ENCODE measurements around the gene TOMM20L. TPM values are rescaled to one million over a fixed set of nuclear protein-coding genes. Genes with fewer than 3 reads are reported as not detected.
"Not testable (repeated sequence)": the region's sequence is repeated elsewhere in the genome, so short reads cannot be mapped to it uniquely, and the experiment has no call there.

TOMM20L gene
- total RNA-seq, 2 experiments from 2014 or later: not detected

- Mint-ChIP-seq H3K4me3 (peak overlapping the region; percentile 61), H3K27me3 (no peaks in the 10 kb centered on the region), H3K27ac (no peak overlapping the region), H3K9me3 (no peaks in the 10 kb centered on the region), H3K36me3 (no peaks in the 10 kb centered on the region), H3K4me1 (ENCODE audit: low read depth) (peaks cover 11% of the 10 kb centered on the region)
- ChIA-PET POLR2A (interaction anchor here (0.7 to 1.1 kb wide), 2 partner anchors 30 to 97 kb away, joined by 3 read pairs; partner anchors contain the start of gene ARID4A), CTCF (interaction anchor here (0.6 to 2.3 kb wide), 24 partner anchors 10 to 289 kb away, joined by 3 to 21 read pairs (median 4); partner anchors contain the start of gene ARID4A)
- intact Hi-C loops (cut with micrococcal nuclease): loop anchor here (1.0 to 10.0 kb wide), 2 partner anchors 151 to 287 kb away; partner anchors contain the start of gene PSMA3
- DNase-seq: no peak
These were observed 243 bp upstream of the TOMM20L start for GRCh38 chr14:58395562-58395811.

- ChIA-PET CTCF (interaction anchor here (0.9 to 2.1 kb wide), 7 partner anchors 22 to 290 kb away, joined by 3 to 9 read pairs (median 4); partner anchors contain the start of genes ARID4A, KIAA0586, PSMA3 and TIMM9), POLR2A (interaction anchor here (1.2 kb wide), 1 partner anchor 99 kb away, joined by 3 read pairs; the partner anchor contains the start of gene ARID4A)
- intact Hi-C loops (cut with micrococcal nuclease): loop anchor here (2.0 to 10.0 kb wide), 2 partner anchors 30 to 152 kb away; partner anchors contain the start of genes KIAA0586, PSMA3 and TIMM9
- no peak overlapping the region for H3K4me3 Mint-ChIP-seq
- DNase-seq: no peak
- H3K27me3 Mint-ChIP-seq: no peaks in the 10 kb centered on the region
- no peaks in the 10 kb centered on the region for H3K9me3 Mint-ChIP-seq
- peaks cover 11% of the 10 kb centered on the region for H3K4me1 Mint-ChIP-seq (ENCODE audit: low read depth)
- H3K36me3 Mint-ChIP-seq: peaks cover 1% of the 10 kb centered on the region
- no peak overlapping the region for H3K27ac Mint-ChIP-seq
These were observed 1.4 kb downstream of the TOMM20L start for GRCh38 chr14:58397156-58397555.

- Mint-ChIP-seq H3K4me1 (ENCODE audit: low read depth) (peaks cover 11% of the 10 kb centered on the region), H3K9me3 (no peaks in the 10 kb centered on the region), H3K4me3 (no peak overlapping the region), H3K36me3 (peaks cover 2% of the 10 kb centered on the region), H3K27ac (no peak overlapping the region), H3K27me3 (no peaks in the 10 kb centered on the region)
- intact Hi-C loops (cut with micrococcal nuclease): loop anchor here (10.0 kb wide), 1 partner anchor 154 kb away; the partner anchor contains the start of gene PSMA3
- ChIA-PET CTCF (no interaction called here), POLR2A (interaction anchor here (1.1 kb wide), 1 partner anchor 29 kb away, joined by 3 read pairs; the partner anchor contains the start of genes KIAA0586 and TIMM9)
- no peak for DNase-seq
These were observed 2.8 kb downstream of the TOMM20L start for GRCh38 chr14:58398495-58398894.

- CTCF ChIA-PET: no interaction called here
- Mint-ChIP-seq H3K27me3 (no peaks in the 10 kb centered on the region), H3K4me1 (ENCODE audit: low read depth) (peaks cover 11% of the 10 kb centered on the region), H3K36me3 (peaks cover 2% of the 10 kb centered on the region), H3K27ac (no peak overlapping the region), H3K9me3 (no peaks in the 10 kb centered on the region), H3K4me3 (no peak overlapping the region)
- POLR2A ChIA-PET: interaction anchor here (1.1 kb wide), 1 partner anchor 28 kb away, joined by 3 read pairs; the partner anchor contains the start of genes KIAA0586 and TIMM9
- intact Hi-C loops (cut with micrococcal nuclease): loop anchor here (10.0 kb wide), 1 partner anchor 154 kb away; the partner anchor contains the start of gene PSMA3
- DNase-seq: no peak
These were observed 3.2 kb downstream of the TOMM20L start for GRCh38 chr14:58398895-58399294.

- no peak overlapping the region for H3K4me3 Mint-ChIP-seq
- ChIA-PET POLR2A (interaction anchor here (0.5 kb wide), 1 partner anchor 333 kb away, joined by 4 read pairs; no protein-coding TSS in a partner anchor), CTCF (no interaction called here)
- no peaks in the 10 kb centered on the region for H3K9me3 Mint-ChIP-seq
- DNase-seq: no peak
- no peaks in the 10 kb centered on the region for H3K27me3 Mint-ChIP-seq
- peaks cover 5% of the 10 kb centered on the region for H3K36me3 Mint-ChIP-seq
- intact Hi-C loops (cut with micrococcal nuclease): no loop called here
- no peak overlapping the region for H3K27ac Mint-ChIP-seq
- peaks cover under 1% of the 10 kb centered on the region for H3K4me1 Mint-ChIP-seq (ENCODE audit: low read depth)
These were observed 5.9 kb downstream of the TOMM20L start for GRCh38 chr14:58401587-58401986.

- Mint-ChIP-seq H3K9me3 (no peaks in the 10 kb centered on the region), H3K27ac (no peak overlapping the region), H3K27me3 (no peaks in the 10 kb centered on the region), H3K4me1 (ENCODE audit: low read depth) (no peaks in the 10 kb centered on the region), H3K36me3 (peaks cover 31% of the 10 kb centered on the region), H3K4me3 (no peak overlapping the region)
- intact Hi-C loops (cut with micrococcal nuclease): no loop called here
- CTCF ChIA-PET: no interaction called here
- DNase-seq: no peak
- POLR2A ChIA-PET: no interaction called here
These were observed 13.0 kb downstream of the TOMM20L start for GRCh38 chr14:58408681-58409215.

GRCh38 chr14:58414845-58415244, 19.1 kb downstream of the TOMM20L start:
- H3K9me3 Mint-ChIP-seq: peaks cover 2% of the 10 kb centered on the region
- ChIA-PET CTCF (no interaction called here), POLR2A (no interaction called here)
- no peaks in the 10 kb centered on the region for H3K27me3 Mint-ChIP-seq
- H3K4me1 Mint-ChIP-seq (ENCODE audit: low read depth): peaks cover 21% of the 10 kb centered on the region
- peaks cover 45% of the 10 kb centered on the region for H3K36me3 Mint-ChIP-seq
- intact Hi-C loops (cut with micrococcal nuclease): no loop called here
- DNase-seq: no peak
- no peak overlapping the region for H3K27ac Mint-ChIP-seq
- no peak overlapping the region for H3K4me3 Mint-ChIP-seq

- Mint-ChIP-seq H3K27me3 (no peaks in the 10 kb centered on the region), H3K36me3 (peaks cover 45% of the 10 kb centered on the region), H3K27ac (no peak overlapping the region), H3K9me3 (peaks cover 2% of the 10 kb centered on the region), H3K4me1 (ENCODE audit: low read depth) (peaks cover 21% of the 10 kb centered on the region), H3K4me3 (no peak overlapping the region)
- ChIA-PET POLR2A (no interaction called here), CTCF (no interaction called here)
- no peak for DNase-seq
- intact Hi-C loops (cut with micrococcal nuclease): no loop called here
These were observed 20.2 kb downstream of the TOMM20L start for GRCh38 chr14:58415636-58416547.

GRCh38 chr14:58416934-58417333, 21.2 kb downstream of the TOMM20L start:
- H3K4me3 Mint-ChIP-seq; intact Hi-C loops (cut with micrococcal nuclease); H3K9me3 Mint-ChIP-seq; H3K27ac Mint-ChIP-seq; CTCF ChIA-PET; DNase-seq; POLR2A ChIA-PET; H3K27me3 Mint-ChIP-seq: not testable (repeated sequence)
- peaks cover 43% of the 10 kb centered on the region for H3K36me3 Mint-ChIP-seq
- peaks cover 21% of the 10 kb centered on the region for H3K4me1 Mint-ChIP-seq (ENCODE audit: low read depth)

- DNase-seq: peak; percentile 61
- ChIA-PET CTCF (interaction anchor here (1.2 to 1.5 kb wide), 4 partner anchors 20 to 182 kb away, joined by 3 to 5 read pairs (median 4); partner anchors contain the start of genes PSMA3 and TOMM20L), POLR2A (interaction anchor here (0.9 to 2.7 kb wide), 10 partner anchors 11 to 1158 kb away, joined by 3 to 37 read pairs (median 4); partner anchors contain the start of genes ACTR10, AP5M1, ARID4A and EXOC5)
- intact Hi-C loops (cut with micrococcal nuclease): loop anchor here (1.0 to 10.0 kb wide), 7 partner anchors 30 to 1158 kb away; partner anchors contain the start of genes ACTR10, AP5M1, ARID4A and EXOC5
- no peaks in the 10 kb centered on the region for H3K9me3 Mint-ChIP-seq
- peaks cover 43% of the 10 kb centered on the region for H3K4me1 Mint-ChIP-seq (ENCODE audit: low read depth)
- peak overlapping the region; percentile 91 for H3K27ac Mint-ChIP-seq
- peaks cover 17% of the 10 kb centered on the region for H3K36me3 Mint-ChIP-seq
- peak overlapping the region; percentile 86 for H3K4me3 Mint-ChIP-seq
- H3K27me3 Mint-ChIP-seq: peaks cover 2% of the 10 kb centered on the region
These were observed 31.0 kb downstream of the TOMM20L start for GRCh38 chr14:58426670-58427280.

- peaks cover 18% of the 10 kb centered on the region for H3K36me3 Mint-ChIP-seq
- peak within 1 kb of the TSS; percentile 86 for H3K4me3 Mint-ChIP-seq
- peak within 1 kb of the TSS; percentile 91 for H3K27ac Mint-ChIP-seq
- H3K4me1 Mint-ChIP-seq (ENCODE audit: low read depth): peaks cover 45% of the 10 kb centered on the region
- DNase-seq: peak; percentile 98
- peaks cover 2% of the 10 kb centered on the region for H3K27me3 Mint-ChIP-seq
- ChIA-PET POLR2A (interaction anchor here (0.5 to 2.7 kb wide), 12 partner anchors 10 to 1821 kb away, joined by 3 to 37 read pairs (median 4); partner anchors contain the start of genes ACTR10, AP5M1, ARID4A and EXOC5), CTCF (interaction anchor here (1.2 to 1.5 kb wide), 3 partner anchors 20 to 183 kb away, joined by 3 to 5 read pairs (median 3); partner anchors contain the start of gene PSMA3)
- intact Hi-C loops (cut with micrococcal nuclease): loop anchor here (1.0 to 10.0 kb wide), 8 partner anchors 31 to 1159 kb away; partner anchors contain the start of genes ACTR10, AP5M1, ARID4A and EXOC5
- no peaks in the 10 kb centered on the region for H3K9me3 Mint-ChIP-seq
These were observed 31.8 kb downstream of the TOMM20L start, which contains the start of the genes KIAA0586 and TIMM9 for GRCh38 chr14:58427281-58428117. Gene KIAA0586, plus strand, starts transcription at chr14:58427719. Its CDS starts 546 bp downstream, at chr14:58428265. Gene TIMM9, minus strand, starts transcription at chr14:58427531. Its CDS starts 15,586 bp downstream, at chr14:58411945.

All from activated CD4-positive, alpha-beta memory T cell treated with anti-CD3 and anti-CD28 coated beads for 36 hours (primary cell).